AG04450 (cell line): ENCODE results near the gene NOL8. TPM values are rescaled to one million over a fixed set of nuclear protein-coding genes. Genes with fewer than 3 reads are reported as not detected.

ENCODE experiments used
- CTCF ChIA-PET: fragments of 300-600, 350-600 bp; formaldehyde crosslinking; extraction: SDS; loops from one replicate; lab custom pipeline; 2022; ENCODE audit warnings: antibody characterized with exemption, inconsistent platforms; lab: Charles Lee
- POLR2A ChIA-PET: fragments of 350-600 bp; formaldehyde crosslinking; extraction: SDS; loops from one replicate; lab custom pipeline; 2021; ENCODE audit warnings: antibody characterized with exemption, inconsistent platforms; lab: Yijun Ruan, JAX
- DNase-seq: peaks from one replicate; pipeline ENCODE4 v3.0.0-alpha.2; 2011; ENCODE audit warnings: low read depth, low spot score
- H3K27ac ChIP-seq: one replicate; pipeline ENCODE4 v1.5.1; 2012; ENCODE audit warnings: low read depth, low read length, control low read depth
- H3K27me3 ChIP-seq: one replicate; pipeline ENCODE4 v1.6.0; 2012; ENCODE audit warnings: low read length; ENCODE audit not compliant: control insufficient read depth, insufficient read depth
- H3K4me3 ChIP-seq: 2 replicates; pipeline ENCODE4 v1.5.1; 2011; ENCODE audit warnings: mild to moderate bottlenecking, low read depth, low read length, control low read depth
- H3K9me3 ChIP-seq: 2 replicates; pipeline ENCODE4 v1.5.1; 2012; ENCODE audit warnings: low read length; ENCODE audit not compliant: control insufficient read depth, insufficient read depth
- polyA plus RNA-seq: library from polyadenylated mRNA; depleted of rRNA; stranded (reverse); fragments of >200 nt; gene quantifications from 2 replicates; pipeline ENCODE4 v1.2.3, GENCODE V29; 2011
- TF ChIP-seq, protein P1 (sequence below): IDR thresholded peaks from 2 replicates; pipeline ENCODE4 v1.5.1; 2011; ENCODE audit warnings: low read depth, low read length, control low read depth, inconsistent platforms

Gene NOL8
- polyA plus RNA-seq, 1 experiment: 27.9 TPM

- DNase-seq: peak; percentile 41
- ChIA-PET CTCF (interaction anchor here (0.5 to 4.1 kb wide), 34 partner anchors 9 to 463 kb away, joined by 3 to 48 read pairs (median 4); partner anchors contain the start of genes ECM2 and OMD), POLR2A (no interaction called here)
- H3K4me3 ChIP-seq: no peak overlapping the region
- H3K27ac ChIP-seq: no peak overlapping the region
- TF ChIP-seq, protein P1, sequence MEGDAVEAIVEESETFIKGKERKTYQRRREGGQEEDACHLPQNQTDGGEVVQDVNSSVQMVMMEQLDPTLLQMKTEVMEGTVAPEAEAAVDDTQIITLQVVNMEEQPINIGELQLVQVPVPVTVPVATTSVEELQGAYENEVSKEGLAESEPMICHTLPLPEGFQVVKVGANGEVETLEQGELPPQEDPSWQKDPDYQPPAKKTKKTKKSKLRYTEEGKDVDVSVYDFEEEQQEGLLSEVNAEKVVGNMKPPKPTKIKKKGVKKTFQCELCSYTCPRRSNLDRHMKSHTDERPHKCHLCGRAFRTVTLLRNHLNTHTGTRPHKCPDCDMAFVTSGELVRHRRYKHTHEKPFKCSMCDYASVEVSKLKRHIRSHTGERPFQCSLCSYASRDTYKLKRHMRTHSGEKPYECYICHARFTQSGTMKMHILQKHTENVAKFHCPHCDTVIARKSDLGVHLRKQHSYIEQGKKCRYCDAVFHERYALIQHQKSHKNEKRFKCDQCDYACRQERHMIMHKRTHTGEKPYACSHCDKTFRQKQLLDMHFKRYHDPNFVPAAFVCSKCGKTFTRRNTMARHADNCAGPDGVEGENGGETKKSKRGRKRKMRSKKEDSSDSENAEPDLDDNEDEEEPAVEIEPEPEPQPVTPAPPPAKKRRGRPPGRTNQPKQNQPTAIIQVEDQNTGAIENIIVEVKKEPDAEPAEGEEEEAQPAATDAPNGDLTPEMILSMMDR: peak; percentile 55
- H3K27me3 ChIP-seq: no peaks in the 10 kb centered on the region
- no peaks in the 10 kb centered on the region; the same call in 1 of the 2 replicates for H3K9me3 ChIP-seq
Measured at GRCh38 chr9:92328225-92328624, 3.1 kb upstream of the NOL8 start.

DNA sequence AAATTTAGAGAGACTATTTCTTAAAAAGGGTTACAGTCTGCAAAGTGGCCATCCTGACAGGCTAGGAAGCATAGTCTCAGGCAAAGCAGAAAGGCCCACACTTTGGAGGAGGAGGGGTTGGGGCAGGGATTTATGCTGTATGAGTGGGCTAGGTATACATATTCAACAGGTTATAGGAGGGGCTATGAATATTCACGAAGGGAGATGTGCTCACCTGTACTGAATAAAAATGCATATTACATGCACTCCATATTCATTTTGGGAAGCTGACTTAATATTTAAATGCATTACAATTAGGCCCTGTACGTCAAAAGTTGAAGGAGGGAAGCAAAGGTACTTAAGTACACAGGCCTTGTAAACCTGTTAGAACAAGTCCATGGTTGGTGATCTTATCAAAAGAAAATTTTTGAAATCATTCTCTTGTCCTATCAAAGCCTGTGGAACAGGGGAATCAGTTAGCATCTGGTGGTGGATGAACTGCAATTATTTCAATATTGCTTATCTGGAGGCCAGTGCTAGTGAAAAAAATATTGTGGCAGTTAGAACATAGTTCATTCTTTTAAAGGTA, 2.2 kb upstream of the NOL8 start:
- no peak for DNase-seq
- Histone ChIP-seq H3K4me3 (no peak overlapping the region), H3K27ac (no peak overlapping the region), H3K27me3 (no peaks in the 10 kb centered on the region), H3K9me3 (no peaks in the 10 kb centered on the region; the same call in 1 of the 2 replicates)
- ChIA-PET CTCF (interaction anchor here (0.8 to 4.1 kb wide), 17 partner anchors 10 to 309 kb away, joined by 3 to 48 read pairs (median 6); partner anchors contain the start of gene OMD), POLR2A (no interaction called here)
- TF ChIP-seq, protein P1: no peak

GRCh38 chr9:92325991-92326500, 896 bp upstream of the NOL8 start:
- Histone ChIP-seq H3K4me3 (peak overlapping the region; percentile 95), H3K27me3 (no peaks in the 10 kb centered on the region), H3K9me3 (no peaks in the 10 kb centered on the region; the same call in 1 of the 2 replicates), H3K27ac (no peak overlapping the region)
- no peak for DNase-seq
- ChIA-PET CTCF (interaction anchor here (1.1 to 3.2 kb wide), 5 partner anchors 113 to 308 kb away, joined by 3 to 21 read pairs (median 5); no protein-coding TSS in a partner anchor), POLR2A (interaction anchor here (0.5 to 1.3 kb wide), 5 partner anchors 18 to 187 kb away, joined by 3 to 5 read pairs (median 3); no protein-coding TSS in a partner anchor)
- TF ChIP-seq, protein P1: no peak

GRCh38 chr9:92324889-92325268, 271 bp downstream of the NOL8 start:
- no peak for DNase-seq
- no peaks in the 10 kb centered on the region for H3K27me3 ChIP-seq
- CTCF ChIA-PET: interaction anchor here (0.7 to 3.2 kb wide), 7 partner anchors 19 to 307 kb away, joined by 3 to 21 read pairs (median 3); no protein-coding TSS in a partner anchor
- peak overlapping the region; percentile 99 for H3K27ac ChIP-seq
- TF ChIP-seq, protein P1: no peak
- no peaks in the 10 kb centered on the region; the same call in 1 of the 2 replicates for H3K9me3 ChIP-seq
- POLR2A ChIA-PET: interaction anchor here (1.0 to 1.3 kb wide), 3 partner anchors 139 to 345 kb away, joined by 3 to 5 read pairs (median 4); partner anchors contain the start of gene IPPK
- H3K4me3 ChIP-seq: peak overlapping the region; percentile 95
